CD4-positive, alpha-beta T cell treated with Interleukin-17A for 4 hours (primary cell): ENCODE measurements around the gene PPARGC1A.

Experiments used
- DNase-seq: peaks from one replicate; pipeline ENCODE4 v3.0.0-alpha.2; 2020; ENCODE audit warnings: mixed read lengths

Gene PPARGC1A

DNA sequence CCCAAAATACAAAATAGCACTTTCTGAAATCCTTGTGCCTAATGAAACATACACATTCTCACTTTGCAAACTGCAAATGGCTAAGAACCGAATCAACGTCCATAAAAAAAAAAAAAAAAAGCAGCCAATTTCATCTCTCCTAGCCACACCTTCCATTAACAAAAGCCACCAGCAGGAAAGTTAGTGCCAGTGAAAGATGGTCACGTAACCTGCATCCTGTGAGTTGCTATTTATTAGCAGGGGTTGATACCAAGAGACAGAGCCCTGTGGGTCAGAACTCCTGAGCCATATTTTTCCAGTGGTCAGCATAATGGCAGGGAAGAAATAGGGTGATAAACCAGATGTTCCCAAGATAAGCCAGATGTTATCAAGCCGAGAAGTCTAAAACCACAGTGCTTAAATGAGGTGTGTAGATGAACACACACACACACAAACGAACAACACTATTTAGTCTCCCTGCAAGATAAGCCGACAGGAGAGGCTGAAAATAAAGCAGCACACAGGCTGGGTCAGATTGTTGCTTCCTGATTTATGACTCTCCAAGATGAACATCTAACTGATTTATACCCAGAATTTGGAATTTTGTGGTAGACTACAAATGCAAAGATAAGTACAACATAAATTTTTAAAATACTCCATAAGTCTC, 11.5 kb downstream of the PPARGC1A start:
- DNase-seq, result no peak

DNA sequence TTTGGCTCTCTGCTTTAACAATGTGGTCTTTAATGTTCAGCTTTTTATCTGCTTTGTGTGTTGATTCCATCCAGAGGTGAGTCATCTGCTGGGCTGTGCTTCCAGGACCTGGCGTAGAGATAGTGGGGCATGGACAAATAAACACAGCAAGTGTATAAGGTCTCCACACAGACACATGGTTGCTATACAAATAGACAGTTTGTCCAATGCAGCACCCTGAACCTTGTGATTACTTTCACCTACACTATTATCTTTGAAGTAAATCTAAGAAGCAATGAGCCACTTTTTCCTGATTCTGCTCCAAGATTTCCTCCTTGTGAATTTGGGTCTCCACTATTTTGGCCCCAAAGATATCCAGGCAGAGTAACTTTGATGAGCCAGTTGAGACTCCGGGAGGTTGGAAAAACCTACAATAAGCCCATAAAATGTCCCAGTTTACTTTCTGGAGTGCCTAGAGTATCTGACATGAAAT, 12.1 kb downstream of the PPARGC1A start:
- no peak for DNase-seq

DNA sequence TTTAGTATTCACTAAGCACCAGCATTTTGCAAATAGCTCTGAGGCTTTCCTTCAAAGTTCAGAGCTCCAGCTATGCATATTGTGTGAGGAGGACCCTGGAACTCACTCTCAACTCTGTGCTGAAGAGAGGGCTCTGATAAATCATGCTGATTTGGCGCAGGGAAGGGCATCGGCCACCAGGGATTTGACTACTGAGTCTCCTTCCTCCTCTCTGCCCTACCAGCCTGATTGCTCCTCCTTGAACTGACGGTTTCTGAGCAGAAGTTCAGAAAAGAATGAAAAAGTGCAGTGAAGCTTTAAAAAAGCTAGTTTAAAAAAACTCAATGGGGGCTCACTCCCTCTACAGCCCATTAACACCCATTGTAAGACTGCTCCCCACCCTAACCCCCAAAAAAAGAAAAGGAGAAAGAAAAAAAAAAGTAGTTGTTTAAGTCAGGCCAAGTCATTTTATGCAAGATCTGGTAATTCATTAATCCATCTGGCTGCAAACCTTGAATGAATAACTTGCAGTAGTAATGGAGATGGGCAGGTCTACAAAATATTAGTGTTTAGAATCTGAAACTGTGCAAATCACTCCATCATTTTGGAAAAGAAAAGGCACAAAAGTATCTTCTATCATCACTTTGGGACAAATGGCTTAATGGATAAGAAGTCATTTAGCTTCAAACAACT, 13.3 kb downstream of the PPARGC1A start:
- DNase-seq, result no peak

DNA sequence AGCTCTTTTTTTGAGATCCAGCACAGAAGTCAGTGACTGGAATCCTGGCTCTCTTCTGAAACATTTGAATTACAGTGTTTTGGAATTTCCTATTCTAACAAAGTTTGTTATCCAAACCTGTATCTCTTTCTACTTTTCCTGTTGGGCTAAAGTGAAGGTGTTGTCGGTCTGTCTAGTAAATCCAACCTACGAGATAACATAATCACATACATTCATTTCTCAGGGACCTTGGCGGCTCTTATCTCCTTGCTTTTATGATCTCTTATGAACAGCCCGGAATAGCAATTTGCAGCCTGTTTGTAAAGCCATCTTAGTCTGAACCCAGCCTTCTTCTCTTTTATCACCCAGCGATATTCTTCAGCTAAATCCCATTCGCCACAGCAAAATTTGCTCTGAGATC, 14.5 kb downstream of the PPARGC1A start:
- DNase-seq, result no peak

DNA sequence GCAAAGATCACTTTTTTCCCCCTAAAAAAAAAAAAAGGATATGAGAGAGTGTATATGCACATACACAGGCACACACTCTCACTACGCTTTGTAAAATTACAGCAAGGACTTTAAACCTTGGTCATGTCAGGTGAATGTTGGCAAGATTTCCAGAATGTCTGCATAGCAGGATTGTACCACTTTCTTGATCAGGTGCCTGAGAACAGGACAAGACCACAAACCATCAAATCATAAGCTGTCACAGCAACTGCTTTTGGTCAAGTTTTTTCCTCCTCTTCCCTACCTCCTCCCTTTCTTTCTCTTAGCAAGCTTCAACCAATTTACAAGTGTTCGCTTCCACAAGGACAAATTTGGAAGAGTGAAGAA, 15.3 kb downstream of the PPARGC1A start:
- DNase-seq, result no peak

DNA sequence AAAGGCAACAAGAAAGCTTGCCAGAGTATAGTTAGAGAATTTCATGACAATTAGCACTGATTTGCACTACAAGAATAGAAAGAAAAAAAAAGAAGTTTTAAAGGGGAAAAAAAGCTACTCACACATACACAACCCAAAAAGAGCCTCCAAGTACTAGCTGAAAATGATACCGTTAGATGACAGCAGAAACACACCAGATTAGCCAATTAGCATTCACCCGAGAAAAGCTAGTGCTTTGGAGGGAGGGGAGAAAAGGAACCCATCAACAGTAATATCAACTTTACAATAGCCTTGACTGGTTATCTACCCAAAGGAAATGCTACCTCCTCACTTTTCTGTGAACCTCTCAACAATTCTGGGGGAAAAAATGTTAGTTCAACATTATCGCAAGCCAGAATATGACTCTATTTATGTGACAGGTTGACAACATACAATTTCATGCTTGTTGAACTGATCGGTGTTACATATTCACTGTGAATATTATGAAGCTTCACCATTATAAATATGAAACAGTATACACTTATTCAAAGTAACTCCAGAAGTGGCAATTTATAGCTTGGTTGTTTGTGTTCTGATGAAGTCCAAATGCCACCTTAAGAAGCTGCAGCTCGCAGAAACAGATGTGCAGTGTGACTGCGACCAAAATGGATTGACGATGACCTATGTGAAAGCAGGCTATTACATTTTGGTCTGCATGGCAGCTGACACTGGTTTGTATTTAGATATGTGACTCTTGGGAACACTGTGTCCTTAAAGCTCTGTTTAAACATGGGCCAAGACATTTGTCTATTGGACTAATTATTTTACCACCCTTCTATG, 15.9 kb downstream of the PPARGC1A start:
- DNase-seq, result no peak

DNA sequence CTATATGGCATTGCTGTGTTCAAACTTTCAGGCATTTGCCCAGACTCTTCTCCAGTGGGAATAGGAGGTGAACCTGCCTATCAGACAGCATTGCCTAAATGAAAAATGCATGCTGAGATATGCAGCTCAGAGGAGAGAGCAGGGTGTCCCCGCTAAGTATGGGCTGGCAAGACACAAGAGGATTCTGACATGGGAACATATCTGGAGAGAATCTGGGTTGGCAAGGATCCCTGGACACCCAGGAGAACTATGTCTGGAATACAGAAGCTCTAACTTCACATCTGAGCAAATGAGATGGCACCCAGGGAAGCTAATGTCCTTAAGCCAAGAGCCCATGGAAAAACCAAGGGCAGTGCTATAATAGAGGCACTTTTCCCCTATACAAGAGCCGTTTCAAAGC, 18.4 kb downstream of the PPARGC1A start:
- DNase-seq, result no peak

DNA sequence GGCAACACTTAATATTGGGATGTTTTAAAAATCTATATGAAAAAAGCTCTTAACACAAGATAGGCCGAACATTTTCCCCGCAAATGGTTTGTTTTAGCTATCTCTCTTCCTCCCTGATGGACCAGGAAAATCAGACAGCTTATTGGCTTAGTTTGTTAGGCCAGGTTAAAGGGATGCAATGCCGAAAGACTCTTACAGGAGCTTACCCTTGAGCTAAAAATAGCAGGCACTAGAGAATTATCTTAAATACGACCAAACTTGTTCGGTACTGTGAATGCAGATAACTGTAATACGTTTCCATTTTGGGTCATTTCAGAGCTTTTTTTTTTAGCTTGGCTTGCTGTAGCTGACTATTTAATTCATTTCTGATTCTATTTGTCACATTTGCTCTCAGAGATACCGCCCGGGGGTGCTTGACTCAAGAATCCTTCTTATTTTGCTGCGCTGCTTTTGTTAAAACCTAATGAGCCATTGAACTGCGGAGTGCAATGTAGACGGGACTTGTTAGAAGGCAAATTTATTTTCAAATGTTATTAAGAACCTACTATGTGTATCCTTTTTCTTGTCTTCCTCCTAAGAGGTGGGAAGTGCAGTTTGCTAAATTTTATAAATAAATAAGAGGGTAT, 23.3 kb downstream of the PPARGC1A start:
- DNase-seq, result no peak

DNA sequence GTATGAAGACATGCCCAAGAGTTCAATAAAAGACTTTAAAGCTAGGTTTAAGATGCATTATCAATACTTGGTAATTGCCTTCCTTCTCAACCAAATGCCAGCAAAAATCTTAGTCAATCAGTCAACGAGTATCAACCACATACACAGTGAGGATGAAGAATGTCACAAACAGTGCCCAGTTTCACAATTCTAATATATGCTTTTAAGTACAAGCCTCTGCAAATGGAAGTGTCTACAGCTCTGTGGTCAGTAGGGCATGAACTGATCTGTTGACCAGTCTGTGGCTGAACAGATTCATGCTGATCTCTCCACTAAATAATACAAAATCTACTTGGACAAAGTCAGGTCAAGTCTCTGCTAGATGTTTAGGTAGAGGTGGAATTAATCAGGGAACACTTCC, 27.9 kb downstream of the PPARGC1A start:
- no peak for DNase-seq

DNA sequence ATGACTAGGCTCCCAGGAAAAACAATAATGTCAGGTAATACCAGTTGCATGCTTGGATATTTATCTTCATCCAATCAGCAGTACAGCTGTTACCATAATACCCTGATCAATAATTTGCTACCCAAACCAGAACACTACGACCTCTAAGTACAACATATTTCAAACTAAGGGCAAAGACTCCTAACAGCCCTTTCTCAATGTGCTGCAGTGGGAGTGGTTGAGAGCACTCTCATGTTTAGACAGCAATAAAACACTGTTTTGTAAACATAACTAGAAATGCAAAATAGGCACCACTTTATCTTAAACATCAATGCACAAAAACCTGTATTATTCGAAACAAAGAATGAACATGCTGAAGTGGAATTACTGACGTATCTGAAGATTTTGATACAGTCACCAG, 28.9 kb downstream of the PPARGC1A start:
- DNase-seq, result no peak

DNA sequence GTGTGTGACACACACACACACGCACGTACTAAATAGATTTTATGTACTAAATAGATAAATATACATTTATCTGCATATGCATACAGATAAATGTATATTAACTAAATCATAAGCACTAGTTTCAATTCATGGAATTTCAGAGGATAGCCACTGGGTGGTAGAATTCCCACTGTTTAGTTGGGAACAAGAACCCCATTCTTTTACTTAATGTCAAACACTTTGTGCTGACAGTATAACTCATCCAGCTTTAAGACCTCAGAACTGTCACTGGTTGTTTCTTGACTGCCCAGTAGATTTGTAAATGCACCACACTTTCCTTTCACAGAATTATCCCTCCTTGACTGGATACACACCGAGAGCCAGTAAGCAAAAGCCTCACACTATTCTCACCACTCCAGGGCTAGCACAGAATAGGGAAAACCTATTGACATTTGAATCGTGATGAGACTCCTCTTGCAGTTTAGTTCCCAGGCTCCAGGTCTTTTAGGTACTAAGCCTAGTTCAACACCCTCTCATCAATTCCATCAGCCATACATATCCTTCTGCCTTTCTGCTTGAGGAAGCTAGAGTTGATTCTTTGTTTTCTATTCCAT, 32.4 kb downstream of the PPARGC1A start:
- DNase-seq, result no peak

DNA sequence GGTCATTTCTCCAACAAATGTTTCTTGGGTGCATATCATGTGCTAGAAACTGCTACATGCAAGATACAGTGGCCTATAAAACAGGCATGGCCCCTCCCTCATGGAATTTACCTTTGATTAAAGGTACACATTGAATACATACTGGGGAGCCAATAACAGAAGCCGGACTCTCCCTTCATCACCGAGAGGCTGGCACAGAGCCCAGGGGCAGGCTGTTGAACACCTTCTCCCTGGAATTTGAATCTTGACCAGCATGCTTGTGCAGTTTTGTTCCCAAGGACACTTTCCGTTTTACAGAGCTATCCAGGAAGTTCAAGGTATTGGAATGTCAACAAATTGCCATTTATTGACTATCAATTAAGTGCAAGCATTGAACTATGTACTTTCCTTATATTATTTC, 33.2 kb downstream of the PPARGC1A start:
- no peak for DNase-seq

DNA sequence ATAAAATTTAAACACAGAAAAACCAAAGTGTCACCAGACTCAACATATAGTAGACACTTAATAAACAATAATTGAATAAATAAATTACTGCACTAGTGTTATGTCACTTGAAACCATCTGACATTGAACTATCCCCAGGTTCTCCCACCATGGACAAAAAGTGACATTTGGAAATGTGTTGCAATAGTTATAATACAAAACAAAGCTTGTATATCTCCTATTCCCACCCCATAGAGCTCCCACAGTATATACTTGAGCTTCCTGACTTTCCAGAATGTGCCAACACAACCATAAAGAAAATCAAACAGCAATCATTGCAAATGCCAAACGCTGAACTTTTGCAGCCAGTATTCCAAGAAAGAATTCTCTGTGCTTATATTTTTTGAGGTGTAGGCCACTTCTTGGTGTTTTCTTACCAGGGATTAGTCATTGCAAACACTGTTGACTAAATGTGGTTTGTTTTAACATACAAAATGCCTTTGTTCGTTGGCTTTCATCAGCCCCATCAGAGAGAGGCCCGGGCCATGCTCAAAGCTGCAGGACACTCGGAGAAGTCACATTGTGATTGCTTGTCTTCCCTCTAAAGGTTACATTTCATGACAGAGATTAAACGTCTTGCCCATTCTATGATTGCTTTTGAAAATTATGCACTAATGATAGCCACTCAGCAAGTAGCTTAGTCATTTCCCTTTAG, 33.8 kb downstream of the PPARGC1A start:
- no peak for DNase-seq

DNA sequence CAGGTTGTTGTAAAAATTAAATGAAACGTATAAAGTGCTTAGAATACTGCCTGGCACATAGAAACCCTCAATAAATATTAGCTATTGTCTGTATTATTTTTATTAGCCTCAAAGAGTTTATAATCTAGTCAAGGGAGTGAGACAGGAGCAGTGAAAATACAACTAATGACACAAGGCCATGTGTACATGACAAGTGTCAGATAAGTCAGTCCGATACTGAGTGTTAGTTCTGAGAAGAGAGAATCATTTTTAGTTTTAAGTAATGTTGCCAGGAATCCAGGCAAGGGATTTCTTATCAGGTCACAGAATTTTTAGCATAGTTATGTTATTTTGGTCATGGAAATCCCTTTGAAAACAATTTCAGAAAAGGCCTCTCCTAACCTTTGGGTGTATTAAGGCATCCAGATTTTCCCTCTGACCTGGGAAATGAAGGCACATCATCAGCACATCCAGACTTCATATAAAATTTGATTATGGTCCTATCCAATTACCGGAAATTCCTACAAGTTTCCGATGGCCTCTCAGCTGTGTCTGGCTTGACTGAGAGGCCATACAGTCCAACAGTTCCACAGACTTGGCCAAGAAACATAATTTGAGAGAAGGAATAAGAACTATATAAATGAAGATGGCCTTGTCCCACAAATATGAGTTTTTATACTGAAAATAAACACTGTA, 35.7 kb downstream of the PPARGC1A start:
- no peak for DNase-seq

DNA sequence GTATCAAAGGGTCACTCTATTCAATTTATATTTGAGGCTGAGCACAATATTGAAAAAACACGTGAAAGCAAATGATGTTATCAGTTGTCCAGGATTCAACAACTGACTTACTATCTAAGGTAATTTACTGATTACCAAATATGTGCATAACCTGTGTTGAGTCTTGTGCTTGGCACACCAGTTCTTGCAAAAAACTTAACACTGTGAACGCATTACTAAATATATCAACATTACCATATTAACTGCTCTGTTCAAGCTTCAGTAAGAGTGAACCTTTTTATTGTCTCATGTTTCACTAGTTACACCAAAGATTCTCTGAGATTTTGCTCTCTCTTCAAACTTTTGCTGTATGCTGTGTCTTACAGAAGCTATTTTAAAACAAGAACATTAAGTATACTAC, 38.4 kb downstream of the PPARGC1A start:
- DNase-seq, result no peak

DNA sequence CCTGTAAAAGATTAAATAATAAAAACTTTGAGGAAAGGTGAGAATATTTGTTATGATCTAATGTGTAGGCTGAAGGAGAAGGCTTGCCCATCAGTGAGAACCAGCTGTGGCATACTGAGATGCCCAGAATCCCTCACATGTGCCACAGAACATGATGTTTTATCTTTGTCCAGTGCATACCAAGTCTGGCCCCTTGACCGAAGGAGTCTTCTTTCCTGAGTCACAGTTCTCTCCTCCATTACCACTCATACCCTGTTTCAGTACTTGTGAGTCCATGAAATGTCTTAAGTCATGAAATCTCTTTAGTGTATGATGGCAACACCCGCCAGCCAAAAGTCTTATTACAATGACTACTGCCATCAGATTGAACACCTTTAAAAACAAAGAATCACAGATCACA, 42.7 kb downstream of the PPARGC1A start:
- DNase-seq, result no peak

DNA sequence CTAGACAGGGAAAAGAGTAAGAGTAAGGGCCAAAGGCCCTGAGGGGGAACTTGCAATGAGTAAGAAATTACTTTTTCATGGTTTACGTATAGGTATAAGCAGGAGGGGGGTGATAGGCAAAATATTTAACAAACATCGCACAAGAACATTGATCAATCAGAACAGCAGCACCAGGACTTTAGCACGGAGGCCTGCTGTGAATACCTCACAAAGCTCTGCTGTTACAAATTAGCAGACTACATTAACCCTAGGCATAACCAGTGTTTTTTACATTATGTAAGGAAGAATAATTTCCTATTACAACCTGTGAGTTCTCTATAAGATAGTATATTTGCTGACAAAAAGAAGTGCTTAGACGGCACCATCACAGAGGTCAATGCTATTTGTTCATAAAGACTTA, 44.9 kb downstream of the PPARGC1A start:
- no peak for DNase-seq

DNA sequence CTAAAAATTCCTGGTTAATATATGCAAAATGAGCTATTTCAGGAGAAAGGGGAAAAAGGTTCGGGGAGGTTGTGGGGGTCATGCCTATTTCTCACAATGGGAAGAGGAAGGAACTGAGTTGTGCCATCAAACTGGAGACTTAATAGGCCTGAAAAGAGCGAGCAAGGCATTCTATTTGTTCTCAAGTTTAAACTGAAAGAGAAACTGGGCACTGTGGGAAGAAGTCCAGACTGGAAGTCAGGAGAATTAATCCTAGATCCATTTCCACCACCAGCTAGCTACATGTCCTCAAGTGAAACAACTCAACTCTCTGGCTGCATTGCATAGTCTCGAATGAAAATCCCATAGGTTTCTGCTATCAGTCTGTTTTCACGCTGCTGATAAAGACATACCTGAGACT, 50.6 kb downstream of the PPARGC1A start:
- no peak for DNase-seq

DNA sequence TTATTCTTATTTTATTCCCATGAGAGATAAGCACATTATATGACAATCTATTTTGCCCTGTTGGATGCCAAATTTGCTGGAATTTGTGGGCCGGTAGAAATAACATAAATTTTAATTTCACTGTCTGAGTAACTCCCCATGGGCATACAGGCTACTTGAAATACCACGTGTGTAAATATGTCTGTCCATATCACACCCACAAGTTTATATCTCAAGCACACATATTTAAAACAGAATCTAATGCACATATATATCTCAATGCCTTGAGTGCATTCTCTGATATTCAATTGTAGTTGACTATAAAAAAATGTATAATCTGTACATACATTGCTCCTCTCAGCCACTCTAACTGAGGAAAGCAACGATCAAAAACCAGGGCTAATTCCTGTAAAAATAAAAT, 51.2 kb downstream of the PPARGC1A start:
- no peak for DNase-seq

DNA sequence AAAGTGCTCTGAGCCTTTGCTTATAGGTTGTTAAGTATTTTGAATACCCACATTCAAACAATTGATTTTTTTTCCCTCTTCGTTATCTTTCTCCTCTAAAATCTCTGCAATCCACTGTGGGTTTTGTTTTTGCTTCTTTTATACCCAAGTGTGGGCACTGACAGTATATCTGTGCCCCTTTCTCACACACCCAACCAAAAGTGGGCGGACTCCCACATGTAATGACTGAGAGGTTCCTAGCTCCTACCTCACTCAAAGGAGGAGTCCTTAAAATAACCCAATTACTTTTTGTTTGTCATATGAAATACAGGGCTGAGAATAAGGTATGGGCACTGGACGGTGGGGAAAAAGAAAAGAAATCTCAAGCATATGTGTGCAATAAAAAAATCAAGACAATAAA, 51.7 kb downstream of the PPARGC1A start:
- DNase-seq, result no peak

DNA sequence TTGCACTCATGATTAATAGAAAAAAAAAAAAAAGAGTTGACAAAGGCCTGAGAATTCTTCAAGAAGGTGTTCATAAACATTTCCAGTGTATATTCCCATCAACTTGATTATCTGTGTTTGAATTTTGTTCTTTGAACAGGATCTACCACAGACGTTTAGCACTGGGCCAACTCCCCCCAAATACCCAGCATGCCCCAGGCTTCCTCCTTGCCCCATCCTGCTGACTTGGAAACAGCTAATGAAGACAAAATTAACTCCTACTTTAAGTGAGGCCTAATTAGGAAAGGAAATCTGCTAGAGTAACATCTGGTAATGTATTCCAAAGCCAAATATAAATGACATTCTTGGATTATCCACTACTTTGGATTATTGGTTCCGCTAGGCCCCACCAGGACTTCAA, 52.5 kb downstream of the PPARGC1A start:
- DNase-seq, result no peak
